Activated T-cell treated with anti-CD3 and anti-CD28 coated beads for 1 hour (primary cell): ENCODE measurements around the gene CELSR1.

Experiments
- DNase-seq: peaks from one replicate; pipeline ENCODE4 v3.0.0-alpha.2; 2020; ENCODE audit warnings: low read depth

CELSR1 gene

DNA sequence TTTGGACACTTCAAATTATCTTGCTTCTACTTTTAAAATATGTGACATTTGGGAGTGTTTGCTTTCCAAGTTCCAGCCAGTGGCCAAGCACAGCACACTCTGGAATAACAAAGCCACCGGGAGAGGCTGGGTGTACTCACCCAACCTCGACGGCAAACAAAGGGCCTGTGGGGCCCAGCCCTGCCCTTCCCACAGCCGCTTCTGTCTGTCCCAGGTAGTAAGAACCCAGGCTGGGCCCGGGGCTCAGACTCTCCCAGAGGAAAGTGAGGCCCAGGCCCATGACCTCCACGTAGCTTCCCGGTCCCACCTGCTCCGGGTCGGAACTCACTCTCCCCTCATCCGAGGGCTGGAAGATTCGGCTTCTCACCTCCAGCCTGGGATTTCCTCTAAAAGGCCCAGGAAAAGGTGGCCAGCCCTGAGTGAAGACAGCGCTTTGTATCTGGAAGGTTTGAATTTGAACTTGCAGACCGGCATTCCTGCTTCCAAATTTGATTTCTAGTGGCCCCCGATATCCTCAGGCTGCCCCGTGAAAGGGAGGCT lies 93.5 kb downstream of the CELSR1 start:
- DNase-seq = no peak

DNA sequence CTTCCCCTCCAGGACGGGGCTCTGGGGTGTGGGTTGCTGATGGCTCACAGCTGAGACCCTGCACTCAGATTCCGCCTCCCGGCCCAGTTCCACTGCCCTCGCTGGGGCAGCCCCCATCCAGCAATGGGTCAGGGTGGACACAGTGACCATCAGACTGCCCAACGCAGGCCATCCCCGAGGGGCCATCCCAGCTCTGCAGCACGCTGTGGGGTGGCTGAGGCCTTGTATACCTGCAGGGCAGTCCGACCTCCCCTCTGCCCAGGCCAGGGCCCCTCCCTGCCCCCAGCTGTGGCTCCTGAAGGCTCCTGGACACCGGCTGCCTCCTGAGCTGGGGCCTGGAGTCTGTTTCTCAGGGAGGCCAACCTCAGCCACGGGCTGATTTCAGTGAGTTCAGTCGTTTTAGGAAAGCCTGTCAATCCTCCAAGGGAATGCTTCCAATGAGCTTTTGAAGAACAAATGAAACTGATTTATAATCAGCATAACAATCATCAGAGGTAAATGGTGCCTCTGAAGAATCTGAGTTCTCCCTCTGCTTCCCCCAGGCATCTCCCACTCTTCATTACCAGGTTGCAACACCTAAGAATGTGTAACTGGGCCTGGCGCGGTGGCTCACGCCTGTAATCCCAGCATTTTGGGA lies 95.1 kb downstream of the CELSR1 start:
- DNase-seq = no peak

- no peak for DNase-seq
These were observed 97.6 kb downstream of the CELSR1 start for GRCh38 chr22:46439576-46440465.

DNA sequence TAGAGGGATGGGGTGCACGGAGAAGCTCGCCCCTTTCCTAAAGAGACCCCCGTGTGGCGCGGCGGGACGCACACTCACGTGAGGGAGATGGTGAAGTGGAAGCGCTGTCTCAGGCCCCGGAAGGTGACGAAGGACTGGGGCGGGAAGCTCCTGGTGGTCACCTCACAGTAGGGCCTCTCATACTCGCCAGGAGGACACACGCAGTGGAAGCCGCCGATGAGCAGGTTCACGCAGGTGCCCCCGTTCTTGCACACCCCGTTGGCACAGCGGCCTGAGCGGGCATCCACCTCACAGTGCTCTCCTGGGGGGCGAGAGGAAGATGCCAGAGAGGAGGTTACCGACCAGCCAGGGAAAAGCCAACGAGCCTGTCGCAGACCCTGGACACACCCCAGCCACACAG lies 98.3 kb downstream of the CELSR1 start:
- no peak for DNase-seq

DNA sequence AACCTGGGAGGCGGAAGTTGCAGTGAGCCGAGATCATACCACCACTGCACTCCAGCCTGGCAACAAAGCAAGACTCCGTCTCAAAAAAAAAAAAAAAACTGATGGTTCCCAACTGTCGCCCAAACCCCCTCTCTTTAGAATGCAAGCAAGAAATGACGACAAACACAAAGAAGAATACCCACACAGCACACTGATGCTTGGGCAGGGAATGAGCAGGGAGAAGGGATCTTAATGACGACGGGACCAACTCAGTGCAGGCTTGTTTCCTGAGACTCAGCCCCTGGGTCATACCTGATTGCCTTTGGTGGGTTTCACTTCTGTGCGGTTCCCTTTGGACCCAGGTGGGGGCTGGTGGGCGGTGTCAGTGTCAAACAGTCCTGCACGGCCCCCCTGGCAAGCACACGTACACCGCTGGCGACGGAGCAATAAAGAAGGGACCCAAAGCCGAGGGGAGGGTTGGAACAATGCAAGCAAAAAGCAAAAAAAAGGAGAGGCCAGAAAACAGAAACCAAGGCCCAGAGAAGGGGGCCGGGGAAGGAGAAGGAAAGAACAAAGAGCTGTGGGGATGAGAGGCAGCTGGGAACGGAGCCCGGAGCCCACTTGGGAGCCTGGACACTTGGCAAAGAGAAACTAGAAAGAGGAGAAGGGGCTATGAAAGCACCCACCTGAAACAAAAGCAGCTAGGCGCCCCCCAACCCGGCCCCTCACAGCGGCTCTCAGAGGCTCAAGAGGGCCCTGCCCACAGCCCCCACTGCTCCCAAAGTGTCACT lies 99.6 kb downstream of the CELSR1 start:
- DNase-seq = no peak

DNA sequence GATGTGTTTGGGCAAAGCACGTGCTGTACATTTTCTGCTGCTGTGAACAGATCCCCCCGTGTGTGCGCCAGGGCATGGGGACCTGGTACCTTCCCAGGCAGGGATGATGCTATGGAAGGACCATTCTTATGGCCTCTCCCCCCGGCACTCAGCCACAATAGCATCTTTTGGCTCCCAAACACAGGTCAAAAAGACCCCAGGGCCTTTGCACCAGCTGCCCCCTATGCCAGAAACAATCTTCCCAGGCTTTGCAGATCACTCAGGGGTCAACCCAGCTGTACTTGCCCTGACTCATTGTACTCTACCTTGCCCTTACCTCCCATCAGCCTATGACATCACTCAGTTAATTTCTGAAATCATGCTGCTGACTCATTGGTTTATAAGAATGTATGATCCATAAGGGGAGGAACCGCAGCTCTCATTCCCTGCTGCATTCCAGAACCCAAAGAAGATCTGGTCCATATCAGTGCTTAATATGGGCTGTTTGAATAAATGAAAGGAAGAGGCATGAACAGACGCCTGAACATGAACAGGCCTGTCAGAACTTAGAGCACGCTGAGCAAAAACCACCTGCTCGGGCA lies 100.7 kb downstream of the CELSR1 start:
- DNase-seq = no peak

- no peak for DNase-seq
These were observed 104.1 kb downstream of the CELSR1 start for GRCh38 chr22:46433318-46433717.

DNA sequence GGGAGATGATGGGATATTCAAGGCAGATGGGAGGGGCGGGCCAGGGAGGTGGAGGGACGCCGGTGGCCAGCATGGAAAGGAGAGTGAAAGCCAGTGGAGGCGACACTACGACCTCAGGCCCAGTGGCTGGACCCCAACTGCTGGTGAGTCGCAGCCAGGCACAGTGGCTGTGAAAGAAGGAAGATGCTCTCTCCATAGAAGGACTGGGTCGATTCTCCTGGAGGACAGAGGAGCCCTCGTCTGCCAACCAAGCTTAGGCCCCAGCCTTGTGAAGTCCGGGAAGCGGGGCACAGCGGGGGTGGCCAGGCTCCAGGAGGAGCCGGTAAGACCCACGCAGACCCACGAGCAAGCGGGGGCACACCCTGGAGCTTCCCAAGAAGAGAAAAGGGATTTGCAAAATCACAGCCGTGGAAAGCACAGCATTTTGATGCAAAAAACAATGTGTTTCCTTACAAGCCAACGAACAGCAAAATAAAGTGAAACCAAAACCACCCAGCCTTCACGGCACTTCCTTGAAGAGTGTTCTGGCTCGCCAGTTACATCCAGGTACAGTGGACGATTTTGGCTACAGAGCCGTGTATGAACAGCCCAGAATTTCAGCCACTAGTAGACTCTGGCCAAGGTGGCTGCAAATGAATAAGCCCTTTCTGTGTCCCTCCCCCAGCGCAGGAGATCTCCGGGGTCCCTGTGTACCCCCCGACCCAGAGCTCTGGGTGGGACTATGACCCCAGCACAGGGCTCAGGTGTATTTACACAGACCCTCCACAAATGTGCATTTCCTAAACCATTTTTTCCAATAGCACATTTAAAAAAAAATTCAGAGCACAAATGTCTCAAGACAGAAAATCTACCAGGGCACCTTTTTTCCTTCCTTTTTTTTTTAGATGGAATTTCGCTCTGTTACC lies 105.0 kb downstream of the CELSR1 start:
- peak; percentile 14 for DNase-seq

DNA sequence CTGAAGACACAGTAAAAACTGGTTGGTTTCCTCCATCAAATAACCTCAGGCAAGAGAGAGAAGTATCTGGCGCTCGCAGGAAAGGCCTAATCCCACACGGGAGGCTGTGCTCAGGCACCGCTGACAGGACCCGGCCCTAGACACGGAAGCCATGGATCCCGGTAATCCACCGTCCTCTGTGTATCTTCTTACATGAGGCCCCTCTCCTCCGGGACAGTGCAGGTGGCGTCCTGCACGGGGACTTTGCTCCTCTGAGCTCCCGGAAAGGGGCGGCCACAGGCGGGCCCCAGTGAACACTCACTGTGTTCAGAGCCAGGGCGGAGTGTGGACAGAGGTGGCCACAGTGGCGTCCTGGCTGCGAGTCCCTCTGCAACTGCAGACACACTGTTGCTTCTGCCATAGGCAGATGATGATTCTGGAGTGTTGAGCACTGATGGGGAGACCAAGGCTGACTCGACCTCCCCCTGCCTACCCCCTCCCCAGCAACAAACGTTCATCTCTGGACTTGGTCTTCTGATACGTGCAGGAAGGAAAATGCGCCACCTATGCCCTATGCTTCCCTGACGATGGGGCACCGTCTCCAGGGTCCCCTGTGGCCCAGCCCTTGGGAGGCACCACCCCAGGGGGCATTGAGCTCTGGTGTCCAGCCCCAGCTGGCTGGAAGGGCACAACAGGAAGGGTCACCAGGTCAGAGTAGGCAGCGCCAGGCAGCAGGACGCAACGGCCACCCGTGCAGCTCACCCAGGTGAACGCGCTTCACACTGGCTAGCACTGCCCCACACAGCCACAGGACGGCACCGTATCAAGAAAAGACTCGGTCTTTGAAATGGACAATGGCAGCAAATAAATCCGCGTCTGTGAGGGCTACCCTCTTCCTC lies 106.2 kb downstream of the CELSR1 start:
- DNase-seq = no peak

- no peak for DNase-seq
These were observed 108.0 kb downstream of the CELSR1 start for GRCh38 chr22:46429325-46429853.

- no peak for DNase-seq
These were observed 108.7 kb downstream of the CELSR1 start for GRCh38 chr22:46428602-46429324.

GRCh38 chr22:46428171-46428570 lies 109.2 kb downstream of the CELSR1 start:
- no peak for DNase-seq

DNA sequence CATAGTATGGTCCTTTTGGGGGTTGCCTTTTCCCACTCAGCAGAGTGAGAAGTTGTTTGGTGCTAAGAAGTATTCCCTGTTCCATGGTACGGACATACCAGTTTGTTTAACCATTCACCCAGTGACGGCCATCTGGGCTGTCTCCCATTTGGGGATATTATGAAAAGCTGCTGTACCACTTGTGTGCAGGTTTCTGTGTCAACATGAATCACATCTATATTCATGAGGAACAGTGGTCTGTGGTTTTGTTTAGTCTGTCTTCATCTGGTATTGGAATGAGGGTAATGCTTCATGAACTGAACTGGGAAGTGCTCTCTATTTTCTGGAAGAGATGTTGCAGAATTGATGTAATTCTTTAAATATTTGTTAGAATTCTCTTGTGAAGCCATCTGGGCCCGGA lies 112.4 kb downstream of the CELSR1 start:
- DNase-seq = no peak

- DNase-seq = no peak
These were observed 112.9 kb downstream of the CELSR1 start for GRCh38 chr22:46424496-46424895.

DNA sequence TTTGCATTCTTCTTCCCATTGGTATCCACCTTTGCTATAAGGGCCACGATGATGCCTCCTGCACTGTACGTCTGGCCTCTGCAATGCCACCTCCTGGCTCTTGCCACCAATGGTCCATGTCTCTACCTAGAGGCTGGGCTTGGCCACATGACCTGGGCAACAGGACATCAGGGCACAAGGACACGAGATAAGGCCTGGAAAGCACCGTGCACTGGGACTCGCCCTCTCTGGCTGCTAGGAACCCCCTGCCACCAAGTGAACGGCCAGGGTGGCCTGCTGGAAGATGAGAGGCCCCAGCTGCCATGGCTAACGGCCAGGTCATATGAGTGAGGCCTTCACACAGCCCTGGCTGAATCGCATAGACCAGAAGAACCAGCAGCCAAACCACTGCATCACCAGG lies 114.5 kb downstream of the CELSR1 start:
- no peak for DNase-seq

- DNase-seq = peak; percentile 14
These were observed 116.2 kb downstream of the CELSR1 start for GRCh38 chr22:46421267-46421666.

- no peak for DNase-seq
These were observed 117.5 kb downstream of the CELSR1 start for GRCh38 chr22:46419754-46420571.

DNA sequence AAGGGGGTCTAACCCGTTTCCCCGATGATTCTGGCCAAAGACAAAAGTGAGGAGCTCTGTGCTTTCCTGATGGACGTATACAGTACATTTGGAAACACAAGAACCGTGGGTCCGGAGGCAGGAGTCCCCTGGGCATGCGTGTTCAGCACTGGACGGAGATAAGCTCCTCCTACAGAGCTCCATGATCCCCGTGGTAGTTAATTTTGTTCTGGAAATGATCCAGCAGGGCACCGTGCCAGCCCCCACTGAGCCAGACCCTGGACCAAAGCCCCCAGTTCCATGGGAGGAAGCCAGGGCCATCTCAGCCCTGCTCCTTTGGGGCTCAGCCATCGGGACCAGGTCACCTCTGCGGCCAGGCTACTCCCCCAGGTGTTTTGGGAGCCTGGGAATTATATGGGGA lies 118.6 kb downstream of the CELSR1 start:
- DNase-seq = no peak
